Measurements from ENCODE around the gene MYF5. TPM values are rescaled to one million over a fixed set of nuclear protein-coding genes. Genes with fewer than 3 reads are reported as not detected.

The MYF5 gene
- total and polyA plus RNA-seq, 9 of the 15 experiments (the other 6 are each of a cell fraction or from before 2014, with no cell fraction given), result not detected

- no TSS peak for BruUV-seq (replicated peaks)
- Histone ChIP-seq H2AFZ (ENCODE audit: low read depth, low read length) (no peak overlapping the region), H3K9me3 (replicated peaks; ENCODE audit: control insufficient read depth, insufficient read depth, low read depth, low read length) (no peaks in the 10 kb centered on the region), H3K36me3 (ENCODE audit: control insufficient read depth, insufficient read depth, low read length) (no peaks in the 10 kb centered on the region), H3K9ac (ENCODE audit: insufficient read depth in 1 of 2, low read depth in 2 of 2, low read length in 2 of 2) (no peak overlapping the region), H3K27ac (ENCODE audit: extremely low read depth, low read depth, low read length) (no peak overlapping the region), H4K20me1 (replicated peaks; ENCODE audit: control insufficient read depth, insufficient read depth, low read length) (no peaks in the 10 kb centered on the region), H3K4me3 (no peak overlapping the region), H3K4me2 (ENCODE audit: insufficient read depth, low read length) (no peak overlapping the region), H3K4me1 (replicated peaks in 1 of 2; ENCODE audit: control insufficient read depth in 2 of 2, insufficient read depth in 2 of 2, low read length in 2 of 2) (no peaks in the 10 kb centered on the region), H3K79me2 (ENCODE audit: control insufficient read depth, insufficient read depth, low read length) (no peaks in the 10 kb centered on the region), H3K9me1 (ENCODE audit: control insufficient read depth, insufficient read depth, low read length) (no peaks in the 10 kb centered on the region), H3K27me3 (ENCODE audit: control insufficient read depth in 2 of 2, insufficient read depth in 2 of 2, low read length in 2 of 2) (no peaks in the 10 kb centered on the region)
- FAIRE-seq, result no peak
- no peak for DNase-seq (ENCODE audit: extremely low read depth in 1 of 4, low spot score in 3 of 4)
- ChIA-PET POLR2A (no interaction called here), CTCF (ENCODE audit: low intra/inter-chr PET ratio) (no interaction called here)
- in situ Hi-C loops (cut with MboI), result no loop called here
- intact Hi-C loops (cut with micrococcal nuclease), result no loop called here
- WGBS (ENCODE audit: insufficient coverage, low coverage, missing lambda C conversion rate), result 0% methylated on average over 1 of the region's 1 CpG
- ATAC-seq, result no peak
- TF ChIP-seq NR0B1 (IDR thresholded peaks at IDR 0.05; ENCODE audit: partially characterized antibody), result no peak
- TF ChIP-seq ZNF740 (CRISPR knock-in tag; IDR thresholded peaks at IDR 0.05), result no peak
- no peak for TF ChIP-seq ZNF740 (tag; IDR thresholded peaks at IDR 0.05)
- TF ChIP-seq ZNF644 (tag; IDR thresholded peaks at IDR 0.05; ENCODE audit: low read depth), result no peak
- TF ChIP-seq TCF7 (IDR thresholded peaks at IDR 0.05; ENCODE audit: borderline replicate concordance), result no peak
- TF ChIP-seq HMBOX1 (IDR thresholded peaks at IDR 0.05), result no peak
- no peak for TF ChIP-seq ASH1L (IDR thresholded peaks at IDR 0.05; ENCODE audit: borderline replicate concordance, low read depth, partially characterized antibody)
- no peak for TF ChIP-seq TBL1XR1 (IDR thresholded peaks at IDR 0.05; ENCODE audit: low read length in 2 of 2)
- no peak for TF ChIP-seq ZNF586 (CRISPR knock-in tag; conservative IDR thresholded peaks at IDR 0.05)
- TF ChIP-seq CBX1 (IDR thresholded peaks at IDR 0.05; ENCODE audit: low read depth), result no peak
- no peak for TF ChIP-seq ZBTB43 (CRISPR knock-in tag; IDR thresholded peaks at IDR 0.05)
- TF ChIP-seq ZNF639 (CRISPR knock-in tag; conservative IDR thresholded peaks at IDR 0.05 in 1 of 2, IDR thresholded peaks at IDR 0.05 in 1 of 2), result no peak
- TF ChIP-seq USF1 (CRISPR knock-in tag; IDR thresholded peaks at IDR 0.05), result no peak
Observed at GRCh38 chr12:80710727-80711449, 5.8 kb upstream of the MYF5 start.

Measured in K562 (cell line).